RWPE2 (cell line): ENCODE results near the gene IL16.

ENCODE experiments used
- ATAC-seq: fragments of 200-7000 bp; cut with Tn5 transposase; 3 replicates; pipeline ENCODE4 v1.9.1; 2021; ENCODE audit warnings: low read depth
- DNase-seq: peaks from one replicate; pipeline ENCODE4 v3.0.0-alpha.2; 2020; ENCODE audit warnings: low spot score
- H3K27ac ChIP-seq: fragments of 450-650 bp; 2 replicates; pipeline ENCODE4 v1.5.1; 2017; ENCODE audit warnings: mild to moderate bottlenecking; ENCODE audit not compliant: poor library complexity, severe bottlenecking
- H3K27me3 ChIP-seq: fragments of 250-450 bp; sonication (Bioruptor Pico); 2 replicates; pipeline ENCODE4 v1.5.1; 2021; ENCODE audit warnings: mild to moderate bottlenecking, moderate library complexity; ENCODE audit not compliant: insufficient read depth, poor library complexity, severe bottlenecking
- H3K36me3 ChIP-seq: fragments of 250-450 bp; sonication (Bioruptor Pico); 2 replicates; pipeline ENCODE4 v1.5.1; 2020; ENCODE audit warnings: low read depth, mild to moderate bottlenecking, moderate library complexity
- H3K4me1 ChIP-seq: fragments of 250-450 bp; sonication (Bioruptor Pico); 2 replicates; pipeline ENCODE4 v1.5.1; 2021; ENCODE audit warnings: mild to moderate bottlenecking, moderate library complexity; ENCODE audit not compliant: insufficient read depth, poor library complexity, severe bottlenecking
- H3K4me3 ChIP-seq: fragments of 250-450 bp; sonication (Bioruptor Pico); 2 replicates; pipeline ENCODE4 v1.5.1; 2021; ENCODE audit warnings: mild to moderate bottlenecking, moderate library complexity; ENCODE audit not compliant: severe bottlenecking
- H3K9me3 ChIP-seq: fragments of 250-450 bp; sonication (Bioruptor Pico); 2 replicates; pipeline ENCODE4 v1.5.1; 2021; ENCODE audit warnings: mild to moderate bottlenecking, moderate library complexity; ENCODE audit not compliant: severe bottlenecking
- CTCF ChIP-seq: fragments of 450-650 bp; IDR thresholded peaks from one replicate; pipeline ENCODE4 v1.5.1; 2017; ENCODE audit warnings: mild to moderate bottlenecking, moderate library complexity; ENCODE audit not compliant: poor library complexity, severe bottlenecking

IL16 gene

GRCh38 chr15:81255958-81256320, 59.3 kb downstream of the IL16 start:
- Histone ChIP-seq H3K36me3 (no peaks in the 10 kb centered on the region), H3K4me1 (no peaks in the 10 kb centered on the region), H3K27ac (no peak overlapping the region), H3K27me3 (no peaks in the 10 kb centered on the region), H3K4me3 (no peak overlapping the region), H3K9me3 (no peaks in the 10 kb centered on the region)
- no peak for TF ChIP-seq CTCF
- DNase-seq: no peak
- no peak for ATAC-seq

- no peaks in the 10 kb centered on the region for H3K9me3 ChIP-seq
- ATAC-seq (peak; percentile 66), DNase-seq (no peak)
- no peak overlapping the region for H3K4me3 ChIP-seq
- no peaks in the 10 kb centered on the region for H3K27me3 ChIP-seq
- no peaks in the 10 kb centered on the region for H3K36me3 ChIP-seq
- peak; percentile 89 for TF ChIP-seq CTCF
- H3K27ac ChIP-seq: no peak overlapping the region
- H3K4me1 ChIP-seq: no peaks in the 10 kb centered on the region
Observed at GRCh38 chr15:81256916-81257315, 60.2 kb downstream of the IL16 start.

- Histone ChIP-seq H3K4me3 (no peak overlapping the region), H3K9me3 (no peaks in the 10 kb centered on the region), H3K27me3 (no peaks in the 10 kb centered on the region), H3K36me3 (no peaks in the 10 kb centered on the region), H3K27ac (no peak overlapping the region), H3K4me1 (no peaks in the 10 kb centered on the region)
- ATAC-seq (no peak; the same call in 2 of the 3 replicates), DNase-seq (no peak)
- TF ChIP-seq CTCF: no peak
Observed at GRCh38 chr15:81257435-81257834, 60.8 kb downstream of the IL16 start.

- H3K27ac ChIP-seq: no peak overlapping the region
- no peaks in the 10 kb centered on the region for H3K27me3 ChIP-seq
- H3K9me3 ChIP-seq: no peaks in the 10 kb centered on the region
- TF ChIP-seq CTCF: no peak
- H3K4me3 ChIP-seq: no peak overlapping the region
- H3K4me1 ChIP-seq: no peaks in the 10 kb centered on the region
- H3K36me3 ChIP-seq: no peaks in the 10 kb centered on the region
- ATAC-seq: no peak
- no peak for DNase-seq
Observed at GRCh38 chr15:81258455-81258854, 61.8 kb downstream of the IL16 start.

GRCh38 chr15:81259760-81260298, 63.1 kb downstream of the IL16 start:
- no peak overlapping the region for H3K27ac ChIP-seq
- H3K27me3 ChIP-seq: no peaks in the 10 kb centered on the region
- no peak for DNase-seq
- H3K36me3 ChIP-seq: no peaks in the 10 kb centered on the region
- H3K9me3 ChIP-seq: no peaks in the 10 kb centered on the region
- no peaks in the 10 kb centered on the region for H3K4me1 ChIP-seq
- no peak overlapping the region for H3K4me3 ChIP-seq
- no peak; the same call in 2 of the 3 replicates for ATAC-seq
- TF ChIP-seq CTCF: no peak
